ENCODE measurements around the gene PLXNB3. TPM values are rescaled to one million over a fixed set of nuclear protein-coding genes. Genes with fewer than 3 reads are reported as not detected.

PLXNB3 gene
- total and polyA plus RNA-seq, 2 experiments from 2014 or later = 0.70 to 4.1 TPM

DNA sequence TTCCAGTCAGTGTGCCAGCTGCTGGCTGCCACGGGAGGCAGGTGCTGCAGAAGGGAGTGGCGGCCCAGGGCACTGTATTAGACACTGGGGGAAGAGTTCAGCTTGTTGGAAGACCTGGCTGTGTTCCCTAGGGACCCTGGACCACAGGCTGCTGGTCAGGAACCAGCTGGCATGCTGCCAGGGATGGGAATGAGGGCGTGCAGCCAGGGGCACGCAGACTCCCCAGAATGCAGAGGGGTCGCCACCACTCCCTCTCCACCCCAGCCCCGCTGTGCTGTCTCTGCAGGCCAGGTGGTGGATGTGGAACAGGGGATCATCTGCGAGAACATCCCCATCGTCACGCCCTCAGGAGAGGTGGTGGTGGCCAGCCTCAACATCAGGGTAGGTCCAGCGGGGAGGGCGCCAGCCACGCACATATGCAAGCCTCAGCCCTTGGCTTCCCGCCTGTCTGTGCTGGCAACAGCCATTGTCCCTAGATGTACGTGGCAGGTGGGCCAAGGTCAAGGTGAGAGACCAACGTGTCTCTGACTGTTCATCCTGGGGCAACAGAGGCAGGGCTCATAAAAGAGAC lies 27.1 kb upstream of the PLXNB3 start:
- ATAC-seq = no peak
- H3K27me3 Mint-ChIP-seq (ENCODE audit: insufficient read depth, low read depth, poor library complexity) = peaks cover 5% of the 10 kb centered on the region
- H3K36me3 ChIP-seq (ENCODE audit: insufficient read depth) = no peaks in the 10 kb centered on the region
- H3K4me1 ChIP-seq (ENCODE audit: insufficient read depth) = no peaks in the 10 kb centered on the region
- H3K9me2 ChIP-seq (ENCODE audit: insufficient read depth) = no peaks in the 10 kb centered on the region
- peaks cover 3% of the 10 kb centered on the region; the same call in 1 of the 3 replicates for H3K36me3 Mint-ChIP-seq (ENCODE audit: low read depth)
- H3K4me1 Mint-ChIP-seq = peaks cover 7% of the 10 kb centered on the region
- H3K79me2 ChIP-seq (replicated peaks; ENCODE audit: insufficient read depth) = no peaks in the 10 kb centered on the region
- H3K4me3 ChIP-seq = no peak overlapping the region
- no peak overlapping the region for H3K27ac Mint-ChIP-seq
- H3K4me2 ChIP-seq = no peak overlapping the region
- no peaks in the 10 kb centered on the region for H3K27me3 ChIP-seq (ENCODE audit: insufficient read depth)
- H3K4me3 Mint-ChIP-seq = no peak overlapping the region
- no peak overlapping the region for H2AFZ ChIP-seq
- H4K20me1 ChIP-seq (replicated peaks; ENCODE audit: insufficient read depth) = no peaks in the 10 kb centered on the region
- TF ChIP-seq ZNF114 (CRISPR knock-in tag; IDR thresholded peaks at IDR 0.05) = no peak
- no peak for TF ChIP-seq EZH2phosphoT487 (IDR thresholded peaks at IDR 0.05; ENCODE audit: unreplicated experiment)
- TF ChIP-seq POLR2AphosphoS5 (IDR thresholded peaks at IDR 0.05; ENCODE audit: low read depth) = no peak
- TF ChIP-seq, protein P1, sequence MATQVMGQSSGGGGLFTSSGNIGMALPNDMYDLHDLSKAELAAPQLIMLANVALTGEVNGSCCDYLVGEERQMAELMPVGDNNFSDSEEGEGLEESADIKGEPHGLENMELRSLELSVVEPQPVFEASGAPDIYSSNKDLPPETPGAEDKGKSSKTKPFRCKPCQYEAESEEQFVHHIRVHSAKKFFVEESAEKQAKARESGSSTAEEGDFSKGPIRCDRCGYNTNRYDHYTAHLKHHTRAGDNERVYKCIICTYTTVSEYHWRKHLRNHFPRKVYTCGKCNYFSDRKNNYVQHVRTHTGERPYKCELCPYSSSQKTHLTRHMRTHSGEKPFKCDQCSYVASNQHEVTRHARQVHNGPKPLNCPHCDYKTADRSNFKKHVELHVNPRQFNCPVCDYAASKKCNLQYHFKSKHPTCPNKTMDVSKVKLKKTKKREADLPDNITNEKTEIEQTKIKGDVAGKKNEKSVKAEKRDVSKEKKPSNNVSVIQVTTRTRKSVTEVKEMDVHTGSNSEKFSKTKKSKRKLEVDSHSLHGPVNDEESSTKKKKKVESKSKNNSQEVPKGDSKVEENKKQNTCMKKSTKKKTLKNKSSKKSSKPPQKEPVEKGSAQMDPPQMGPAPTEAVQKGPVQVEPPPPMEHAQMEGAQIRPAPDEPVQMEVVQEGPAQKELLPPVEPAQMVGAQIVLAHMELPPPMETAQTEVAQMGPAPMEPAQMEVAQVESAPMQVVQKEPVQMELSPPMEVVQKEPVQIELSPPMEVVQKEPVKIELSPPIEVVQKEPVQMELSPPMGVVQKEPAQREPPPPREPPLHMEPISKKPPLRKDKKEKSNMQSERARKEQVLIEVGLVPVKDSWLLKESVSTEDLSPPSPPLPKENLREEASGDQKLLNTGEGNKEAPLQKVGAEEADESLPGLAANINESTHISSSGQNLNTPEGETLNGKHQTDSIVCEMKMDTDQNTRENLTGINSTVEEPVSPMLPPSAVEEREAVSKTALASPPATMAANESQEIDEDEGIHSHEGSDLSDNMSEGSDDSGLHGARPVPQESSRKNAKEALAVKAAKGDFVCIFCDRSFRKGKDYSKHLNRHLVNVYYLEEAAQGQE (IDR thresholded peaks at IDR 0.05; ENCODE audit: unreplicated experiment) = no peak
- no peak for TF ChIP-seq JUNB (IDR thresholded peaks at IDR 0.05; ENCODE audit: unreplicated experiment)
- TF ChIP-seq CREB1 (CRISPR knock-in tag; IDR thresholded peaks at IDR 0.05; ENCODE audit: low read depth) = no peak
- no peak for TF ChIP-seq ZNF331 (CRISPR knock-in tag; IDR thresholded peaks at IDR 0.05; ENCODE audit: low read depth)
- no peak for TF ChIP-seq EZH2 (IDR thresholded peaks at IDR 0.05; ENCODE audit: low read depth, unreplicated experiment)
- no peak for TF ChIP-seq STAT1 (IDR thresholded peaks at IDR 0.05; ENCODE audit: unreplicated experiment)
- no peak for DNase-seq (ENCODE audit: low spot score)
- no peaks in the 10 kb centered on the region for H3K9me3 Mint-ChIP-seq
- no peaks in the 10 kb centered on the region for H3F3A ChIP-seq (replicated peaks; ENCODE audit: low read depth)
- no peak overlapping the region for H3K27ac ChIP-seq (ENCODE audit: low read depth)

DNA sequence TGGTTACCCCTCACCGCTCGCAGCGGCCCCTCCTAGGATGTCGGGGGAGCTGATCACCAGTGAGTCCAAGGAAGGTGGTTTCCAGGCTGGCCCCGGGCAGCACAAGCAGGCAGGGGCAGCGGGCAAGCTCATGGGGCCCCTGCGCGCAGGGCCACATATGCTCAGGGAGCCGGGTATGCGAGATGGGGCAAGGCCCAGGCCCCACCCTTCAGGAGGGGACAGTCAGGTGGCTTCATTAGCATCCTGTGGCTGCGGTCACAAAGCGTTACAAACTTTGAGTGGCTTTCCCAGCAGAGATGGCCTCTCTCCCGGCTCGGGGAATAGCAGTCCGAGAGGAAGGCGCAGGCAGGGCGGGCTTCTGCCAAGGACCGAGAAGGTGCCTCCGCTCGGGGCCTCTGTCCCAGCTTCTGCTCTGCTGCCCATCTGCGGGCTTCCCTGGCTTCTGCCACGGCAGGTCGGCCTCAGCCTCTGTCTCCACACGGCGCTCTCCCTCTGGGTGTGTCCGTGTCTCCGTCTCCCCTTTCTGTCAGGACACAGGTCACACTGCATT lies 25.9 kb upstream of the PLXNB3 start:
- Mint-ChIP-seq H3K27me3 (ENCODE audit: insufficient read depth, low read depth, poor library complexity) (peaks cover 5% of the 10 kb centered on the region), H3K36me3 (ENCODE audit: low read depth) (no peaks in the 10 kb centered on the region), H3K27ac (no peak overlapping the region), H3K4me1 (peaks cover 7% of the 10 kb centered on the region), H3K9me3 (no peaks in the 10 kb centered on the region), H3K4me3 (no peak overlapping the region)
- Histone ChIP-seq H2AFZ (no peak overlapping the region), H3K27me3 (ENCODE audit: insufficient read depth) (no peaks in the 10 kb centered on the region), H3K9me2 (ENCODE audit: insufficient read depth) (no peaks in the 10 kb centered on the region), H3K36me3 (ENCODE audit: insufficient read depth) (no peaks in the 10 kb centered on the region), H3K4me1 (ENCODE audit: insufficient read depth) (no peaks in the 10 kb centered on the region), H3K79me2 (replicated peaks; ENCODE audit: insufficient read depth) (no peaks in the 10 kb centered on the region), H3K4me3 (no peak overlapping the region), H3K27ac (ENCODE audit: low read depth) (no peak overlapping the region), H3K4me2 (no peak overlapping the region), H3F3A (replicated peaks; ENCODE audit: low read depth) (no peaks in the 10 kb centered on the region), H4K20me1 (replicated peaks; ENCODE audit: insufficient read depth) (no peaks in the 10 kb centered on the region)
- TF ChIP-seq, protein P2, sequence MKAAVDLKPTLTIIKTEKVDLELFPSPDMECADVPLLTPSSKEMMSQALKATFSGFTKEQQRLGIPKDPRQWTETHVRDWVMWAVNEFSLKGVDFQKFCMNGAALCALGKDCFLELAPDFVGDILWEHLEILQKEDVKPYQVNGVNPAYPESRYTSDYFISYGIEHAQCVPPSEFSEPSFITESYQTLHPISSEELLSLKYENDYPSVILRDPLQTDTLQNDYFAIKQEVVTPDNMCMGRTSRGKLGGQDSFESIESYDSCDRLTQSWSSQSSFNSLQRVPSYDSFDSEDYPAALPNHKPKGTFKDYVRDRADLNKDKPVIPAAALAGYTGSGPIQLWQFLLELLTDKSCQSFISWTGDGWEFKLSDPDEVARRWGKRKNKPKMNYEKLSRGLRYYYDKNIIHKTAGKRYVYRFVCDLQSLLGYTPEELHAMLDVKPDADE (IDR thresholded peaks at IDR 0.05) = no peak
- TF ChIP-seq, protein P3, sequence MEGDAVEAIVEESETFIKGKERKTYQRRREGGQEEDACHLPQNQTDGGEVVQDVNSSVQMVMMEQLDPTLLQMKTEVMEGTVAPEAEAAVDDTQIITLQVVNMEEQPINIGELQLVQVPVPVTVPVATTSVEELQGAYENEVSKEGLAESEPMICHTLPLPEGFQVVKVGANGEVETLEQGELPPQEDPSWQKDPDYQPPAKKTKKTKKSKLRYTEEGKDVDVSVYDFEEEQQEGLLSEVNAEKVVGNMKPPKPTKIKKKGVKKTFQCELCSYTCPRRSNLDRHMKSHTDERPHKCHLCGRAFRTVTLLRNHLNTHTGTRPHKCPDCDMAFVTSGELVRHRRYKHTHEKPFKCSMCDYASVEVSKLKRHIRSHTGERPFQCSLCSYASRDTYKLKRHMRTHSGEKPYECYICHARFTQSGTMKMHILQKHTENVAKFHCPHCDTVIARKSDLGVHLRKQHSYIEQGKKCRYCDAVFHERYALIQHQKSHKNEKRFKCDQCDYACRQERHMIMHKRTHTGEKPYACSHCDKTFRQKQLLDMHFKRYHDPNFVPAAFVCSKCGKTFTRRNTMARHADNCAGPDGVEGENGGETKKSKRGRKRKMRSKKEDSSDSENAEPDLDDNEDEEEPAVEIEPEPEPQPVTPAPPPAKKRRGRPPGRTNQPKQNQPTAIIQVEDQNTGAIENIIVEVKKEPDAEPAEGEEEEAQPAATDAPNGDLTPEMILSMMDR (conservative IDR thresholded peaks at IDR 0.05; ENCODE audit: low read depth in 2 of 2) = no peak
- no peak for TF ChIP-seq CREB1 (CRISPR knock-in tag; IDR thresholded peaks at IDR 0.05; ENCODE audit: low read depth)
- TF ChIP-seq POLR2AphosphoS5 (IDR thresholded peaks at IDR 0.05; ENCODE audit: low read depth) = no peak
- TF ChIP-seq, protein P1 (IDR thresholded peaks at IDR 0.05; ENCODE audit: unreplicated experiment) = no peak
- no peak for TF ChIP-seq STAT1 (IDR thresholded peaks at IDR 0.05; ENCODE audit: unreplicated experiment)
- no peak for TF ChIP-seq ZNF331 (CRISPR knock-in tag; IDR thresholded peaks at IDR 0.05; ENCODE audit: low read depth)
- TF ChIP-seq NANOG (IDR thresholded peaks at IDR 0.05; ENCODE audit: borderline replicate concordance) = no peak
- TF ChIP-seq EZH2phosphoT487 (IDR thresholded peaks at IDR 0.05; ENCODE audit: unreplicated experiment) = no peak
- no peak for TF ChIP-seq JUNB (IDR thresholded peaks at IDR 0.05; ENCODE audit: unreplicated experiment)
- TF ChIP-seq EZH2 (IDR thresholded peaks at IDR 0.05; ENCODE audit: low read depth, unreplicated experiment) = no peak
- DNase-seq (ENCODE audit: low spot score) (no peak), ATAC-seq (no peak)

Data from GM23338 (cell line).